ENCODE results near the gene CFAP74.

CFAP74 gene

DNA sequence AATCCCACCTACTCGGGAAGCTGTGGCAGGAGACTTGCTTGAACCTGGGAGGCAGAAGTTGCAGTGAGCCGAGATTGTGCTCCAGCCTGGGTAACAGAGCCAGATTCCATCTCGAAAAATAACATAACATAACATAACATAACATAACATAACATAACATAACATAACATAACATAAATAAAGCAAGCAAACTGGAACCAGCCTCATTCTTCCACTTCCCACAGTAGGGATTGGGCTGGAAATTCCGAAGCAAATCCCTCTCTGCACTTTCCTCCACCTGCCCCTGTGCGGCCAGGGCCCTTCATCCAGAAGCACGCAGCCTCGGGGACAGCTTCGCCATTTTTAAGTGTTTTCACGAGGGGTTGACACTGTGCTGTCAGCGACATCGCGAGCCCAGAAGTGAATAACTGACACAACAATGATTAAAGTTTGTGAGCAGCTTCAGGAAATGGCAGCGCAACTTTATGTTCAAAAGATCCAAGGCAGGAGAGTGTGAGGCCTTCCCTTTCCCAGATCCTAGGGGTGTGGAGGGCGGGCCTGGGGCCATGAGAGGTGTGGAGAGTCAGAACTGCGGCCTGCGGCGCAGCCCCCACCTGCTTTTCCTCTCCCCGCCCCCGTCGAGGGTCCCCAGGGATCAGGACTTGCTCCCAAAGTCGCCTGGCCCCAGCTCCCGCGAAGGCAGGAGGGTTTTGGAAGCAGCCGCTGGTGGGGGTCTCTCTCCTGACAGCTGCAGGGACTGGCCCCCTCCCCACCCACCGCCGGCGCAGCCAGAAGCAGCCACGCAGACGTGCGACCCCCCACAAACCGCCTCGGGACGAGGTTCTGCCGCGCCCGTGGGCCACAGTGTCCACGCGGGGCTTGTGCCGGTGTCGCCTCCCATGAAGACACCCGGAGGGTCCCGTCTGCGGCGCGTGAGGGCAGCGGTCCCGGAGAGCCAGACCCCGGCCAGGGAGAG, 14.9 kb upstream of the CFAP74 start:
- no peak for DNase-seq (ENCODE audit: low read depth)

DNA sequence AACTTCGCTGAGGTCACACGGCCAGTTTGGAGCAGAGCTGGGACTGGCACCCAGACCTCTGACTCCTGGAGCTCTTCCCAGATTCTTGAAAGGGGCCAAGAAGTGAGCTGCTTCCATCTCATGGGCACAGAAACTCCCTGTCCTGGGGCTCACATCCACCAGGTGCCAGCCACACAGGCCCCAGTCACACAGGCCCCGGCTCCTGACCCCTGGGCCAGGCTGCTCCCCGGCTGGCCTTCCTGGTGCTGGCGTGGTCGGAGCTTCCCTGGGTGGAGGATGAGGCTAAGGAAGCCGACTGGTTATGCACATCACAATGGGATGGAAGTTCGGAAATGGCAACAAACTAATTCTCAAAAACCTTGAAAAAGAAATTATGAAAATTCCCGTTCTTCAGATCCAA, 12.5 kb upstream of the CFAP74 start:
- no peak for DNase-seq (ENCODE audit: low read depth)

- DNase-seq (ENCODE audit: low read depth), result no peak
Measured at GRCh38 chr1:2014741-2015735, 11.5 kb upstream of the CFAP74 start.

GRCh38 chr1:2014181-2014580, 10.6 kb upstream of the CFAP74 start:
- no peak for DNase-seq (ENCODE audit: low read depth)

DNA sequence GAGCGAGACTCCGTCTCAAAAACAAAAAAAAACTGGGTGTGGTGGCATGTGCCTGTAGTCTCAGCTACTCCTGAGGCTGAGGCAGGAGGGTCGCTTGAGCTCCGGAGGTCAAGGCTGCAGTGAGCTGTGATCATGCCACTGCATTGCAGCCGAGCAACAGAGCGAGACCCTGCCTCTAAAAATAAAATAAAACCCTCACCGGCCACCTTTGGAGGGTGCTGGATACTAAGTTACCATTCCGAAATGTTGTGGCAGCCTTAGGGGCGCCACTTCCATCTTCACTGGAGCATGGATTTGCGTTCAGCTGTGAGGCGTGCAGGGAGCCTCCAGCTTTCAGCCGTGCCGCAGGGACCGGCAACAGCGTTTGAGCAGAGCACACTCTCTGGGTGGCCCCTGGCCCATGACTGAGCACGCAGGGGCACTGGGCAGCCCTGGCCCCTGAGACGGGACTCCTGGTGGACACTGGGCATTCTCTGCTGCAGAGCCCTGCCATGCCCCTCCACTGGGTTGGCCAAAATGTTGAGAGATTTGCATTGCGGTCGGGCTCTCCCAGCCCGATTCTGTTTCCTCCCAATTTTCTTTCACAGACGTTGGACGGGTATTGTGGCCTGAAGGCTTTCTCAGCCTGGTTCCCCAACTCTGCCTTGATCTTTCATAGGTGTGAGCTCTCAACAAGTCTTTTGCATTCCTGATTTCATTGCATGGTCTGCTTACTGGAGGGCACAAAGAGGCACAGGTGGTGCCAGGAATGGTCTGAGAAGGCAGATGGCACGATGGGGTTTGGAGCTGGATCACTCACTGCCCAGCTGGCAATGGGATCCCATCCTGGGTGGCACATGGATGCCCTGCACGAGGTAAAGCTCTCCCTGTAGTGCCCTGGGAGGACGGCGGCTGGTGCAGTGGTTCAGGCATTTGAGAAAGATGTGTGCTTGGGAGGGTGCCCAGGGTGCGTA, 5.8 kb upstream of the CFAP74 start:
- DNase-seq (ENCODE audit: low read depth), result no peak

DNA sequence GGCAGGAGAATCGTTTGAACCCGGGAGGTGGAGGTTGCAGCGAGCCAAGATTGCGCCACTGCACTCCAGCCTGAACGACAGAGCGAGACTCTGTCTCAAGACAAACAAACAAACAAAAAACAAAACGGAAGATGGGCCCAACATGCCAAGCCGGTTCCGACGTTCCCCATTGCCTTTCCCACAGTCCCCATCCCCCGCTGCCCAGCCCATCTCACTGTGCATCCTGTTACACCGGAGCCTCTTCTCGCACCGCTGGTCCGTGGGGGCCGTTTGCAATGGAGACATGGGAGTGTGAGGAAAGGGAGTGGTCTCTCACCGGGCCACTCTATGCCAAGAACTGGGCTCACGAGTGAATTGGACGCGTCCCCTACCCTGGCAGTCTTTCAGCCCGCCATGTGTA, 1.3 kb upstream of the CFAP74 start:
- no peak for DNase-seq (ENCODE audit: low read depth)

DNA sequence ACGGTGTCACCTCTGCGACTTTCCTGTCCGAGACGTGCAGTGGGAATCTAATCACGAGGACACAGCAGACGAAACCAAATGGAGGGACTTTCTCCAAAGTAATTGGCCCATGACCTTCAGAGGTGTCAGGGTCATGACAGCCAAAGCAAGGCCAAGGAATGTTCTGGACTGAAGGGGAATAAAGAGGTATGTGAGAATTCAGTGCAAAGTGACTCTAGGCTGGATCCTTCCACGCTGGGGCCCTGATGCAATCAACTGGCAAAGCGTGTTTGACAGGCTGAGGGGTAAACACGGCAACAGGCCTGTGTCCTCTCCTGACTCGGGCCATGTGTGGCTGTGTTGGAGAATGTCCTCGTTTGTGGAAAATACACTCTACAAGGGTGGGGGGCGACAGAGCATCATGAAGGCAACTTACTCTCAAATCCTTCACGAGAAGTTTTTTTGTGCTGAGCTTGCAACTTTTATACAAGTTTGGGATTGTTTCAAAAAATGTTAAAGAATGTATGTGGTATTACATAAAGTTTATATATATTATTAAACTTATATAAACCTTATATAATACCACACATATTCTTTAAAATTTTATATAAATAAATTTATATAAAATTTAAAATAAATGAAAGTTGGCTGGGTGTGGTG, 1.7 kb downstream of the CFAP74 start:
- no peak for DNase-seq (ENCODE audit: low read depth)

DNA sequence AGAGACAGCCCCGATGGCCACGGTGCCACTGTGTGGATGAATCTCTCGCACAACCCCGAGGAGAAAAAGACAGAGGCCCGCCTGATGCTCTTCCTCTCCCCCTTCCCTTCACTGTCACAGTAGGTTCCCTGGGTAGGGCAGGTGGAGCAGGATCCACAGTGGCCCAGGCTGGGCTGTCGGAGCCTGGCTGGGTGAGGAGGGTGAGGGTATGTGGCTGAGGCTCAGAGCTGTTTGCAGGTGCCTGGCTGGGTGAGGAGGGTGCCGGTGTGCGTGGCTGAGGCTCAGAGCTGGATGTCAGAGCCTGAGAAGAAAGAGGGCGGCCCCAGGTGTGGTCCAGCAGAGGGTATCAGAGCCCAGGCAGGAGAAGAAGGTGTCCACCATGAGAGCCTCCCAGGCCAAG, 2.7 kb downstream of the CFAP74 start:
- DNase-seq (ENCODE audit: low read depth), result no peak

DNA sequence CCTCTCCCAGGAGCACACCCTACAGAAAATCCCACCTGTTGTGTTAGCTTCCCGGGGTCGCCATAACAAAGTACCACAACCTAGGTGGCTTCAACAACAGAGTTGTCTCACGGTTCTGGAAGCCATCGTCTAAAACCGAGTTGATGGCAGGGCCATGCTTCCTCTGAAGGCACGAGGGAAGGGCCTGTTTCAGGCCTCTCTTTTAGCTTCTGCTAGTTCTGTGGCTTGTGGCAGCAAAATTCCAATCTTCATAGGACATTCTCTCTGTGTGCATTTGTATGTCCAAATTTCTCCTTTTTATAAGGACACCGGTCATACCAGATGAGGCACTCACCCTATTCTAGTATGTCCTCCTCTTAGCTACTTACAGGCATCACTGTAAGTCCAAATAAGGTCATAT, 3.2 kb downstream of the CFAP74 start:
- DNase-seq (ENCODE audit: low read depth), result no peak

DNA sequence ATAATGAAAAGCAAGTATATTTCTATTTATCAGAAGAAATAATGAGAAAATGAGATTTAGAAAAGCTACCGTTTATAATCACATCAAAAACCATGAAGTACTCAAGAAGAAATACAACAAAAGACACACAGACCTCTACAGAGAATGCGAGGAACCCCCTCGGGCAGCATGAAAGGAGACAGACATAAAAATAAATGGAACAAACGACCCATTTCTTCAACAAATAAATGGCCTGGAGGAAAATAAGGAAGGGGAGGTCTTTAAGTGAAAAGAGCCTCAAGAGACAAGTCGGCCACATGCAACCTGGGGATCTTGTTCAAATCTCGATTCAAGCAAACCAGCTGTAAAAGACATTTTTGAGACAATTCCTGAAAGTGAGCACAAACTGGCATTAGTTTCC, 6.0 kb downstream of the CFAP74 start:
- DNase-seq (ENCODE audit: low read depth), result no peak

DNA sequence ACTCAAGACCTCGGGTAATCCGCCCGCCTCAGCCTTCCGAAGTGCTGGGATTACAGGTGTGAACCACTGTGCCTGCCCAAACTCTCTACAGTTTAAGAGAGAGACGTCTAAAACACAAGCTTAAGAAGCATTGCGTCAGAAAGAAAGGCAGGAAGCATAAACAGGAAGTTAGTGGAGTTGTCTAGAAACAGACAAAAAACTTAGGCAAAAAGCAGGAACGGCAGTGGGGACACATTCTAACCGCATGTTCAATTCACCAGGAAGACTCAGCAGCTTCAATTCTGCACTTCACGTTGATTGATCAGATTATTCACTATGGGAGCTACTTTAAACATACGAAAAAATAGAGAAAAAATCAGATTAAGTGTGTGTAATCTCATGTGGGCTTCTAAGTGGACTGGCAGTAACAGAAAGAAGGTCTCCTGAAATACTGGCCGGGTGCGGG, 7.4 kb downstream of the CFAP74 start:
- no peak for DNase-seq (ENCODE audit: low read depth)

- no peak for DNase-seq (ENCODE audit: low read depth)
Measured at GRCh38 chr1:1994536-1994935, 9.1 kb downstream of the CFAP74 start.

DNA sequence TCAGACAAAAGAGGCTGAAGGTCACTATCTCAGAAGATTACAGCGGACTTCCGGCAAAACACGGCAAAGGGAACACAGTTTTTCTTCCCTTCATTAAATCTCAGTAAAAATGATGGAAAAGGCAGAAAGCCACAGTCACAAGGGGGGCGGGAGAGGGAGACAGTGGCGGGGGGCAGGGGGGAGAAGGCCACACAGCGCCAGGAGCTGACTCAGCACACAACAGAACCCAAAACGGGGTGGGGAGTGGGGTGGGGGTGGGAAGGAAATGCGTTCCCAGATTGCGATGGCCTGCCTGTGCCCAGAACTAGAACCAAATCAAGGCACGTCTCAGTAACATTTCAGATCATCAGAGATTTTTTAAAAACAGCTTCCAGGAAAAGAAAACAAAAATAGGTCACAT, 13.4 kb downstream of the CFAP74 start:
- DNase-seq (ENCODE audit: low read depth), result no peak

DNA sequence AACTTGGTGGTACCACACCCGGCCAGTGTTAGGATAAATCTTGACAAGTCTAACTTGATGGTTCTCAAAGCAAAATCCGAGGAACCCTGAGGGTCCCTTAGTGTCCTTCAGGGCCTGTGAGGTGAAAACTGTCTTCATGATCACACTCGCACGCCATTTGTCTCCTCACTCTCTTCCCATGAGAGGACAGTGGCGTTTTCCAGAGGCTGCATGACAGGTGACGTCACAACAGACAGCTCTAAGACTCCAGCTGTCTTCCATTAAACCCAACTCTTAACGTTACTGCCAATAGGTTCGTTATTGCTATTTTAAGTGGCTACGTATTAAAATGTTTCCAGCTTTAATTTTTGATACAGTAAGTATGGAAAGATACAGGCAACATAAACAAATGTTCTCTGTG, 13.8 kb downstream of the CFAP74 start:
- DNase-seq (ENCODE audit: low read depth), result no peak

GRCh38 chr1:1989102-1989542, 14.5 kb downstream of the CFAP74 start:
- DNase-seq (ENCODE audit: low read depth), result no peak

DNA sequence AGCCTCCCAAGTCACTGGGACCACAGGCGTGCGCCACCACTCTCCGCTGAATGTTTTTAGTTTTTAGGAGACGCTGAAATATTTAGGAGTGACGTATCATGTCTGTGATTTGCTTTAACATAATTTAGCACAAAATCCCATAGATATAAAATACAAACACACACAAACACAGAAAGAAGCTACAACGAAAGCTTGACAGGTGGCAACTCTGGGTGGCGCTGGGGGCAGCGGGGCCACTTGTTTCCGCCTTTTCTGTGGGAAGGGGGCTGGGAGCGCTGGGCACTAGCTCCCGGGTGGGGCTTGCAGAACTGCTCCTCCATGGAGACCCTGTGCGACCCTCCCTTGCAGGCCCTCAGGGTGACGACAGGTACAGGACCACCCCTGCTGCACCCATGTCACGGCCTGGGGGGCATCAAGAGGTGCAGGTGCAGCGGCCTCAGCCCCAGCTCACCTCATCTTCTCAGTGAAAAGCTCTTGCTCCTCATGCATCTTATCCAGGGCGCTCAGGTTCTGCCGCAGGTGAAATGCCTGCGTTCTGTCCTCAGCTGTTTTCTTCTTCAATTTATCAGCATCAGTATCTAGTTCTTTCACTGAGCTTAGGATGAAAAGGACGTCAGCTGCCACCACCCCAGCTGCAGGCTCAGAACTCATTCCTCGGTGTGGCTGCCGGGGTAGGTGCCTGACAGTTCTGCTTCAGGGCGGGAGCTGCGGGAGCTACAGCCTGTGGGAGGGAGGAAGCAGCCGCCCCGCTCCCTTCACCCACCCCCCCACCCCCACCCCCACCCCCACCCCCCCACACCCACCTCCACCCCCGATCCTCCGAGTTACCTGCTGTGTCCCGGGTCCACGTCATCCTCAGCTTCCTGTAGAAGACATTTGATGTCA, 15.3 kb downstream of the CFAP74 start:
- no peak for DNase-seq (ENCODE audit: low read depth)

DNA sequence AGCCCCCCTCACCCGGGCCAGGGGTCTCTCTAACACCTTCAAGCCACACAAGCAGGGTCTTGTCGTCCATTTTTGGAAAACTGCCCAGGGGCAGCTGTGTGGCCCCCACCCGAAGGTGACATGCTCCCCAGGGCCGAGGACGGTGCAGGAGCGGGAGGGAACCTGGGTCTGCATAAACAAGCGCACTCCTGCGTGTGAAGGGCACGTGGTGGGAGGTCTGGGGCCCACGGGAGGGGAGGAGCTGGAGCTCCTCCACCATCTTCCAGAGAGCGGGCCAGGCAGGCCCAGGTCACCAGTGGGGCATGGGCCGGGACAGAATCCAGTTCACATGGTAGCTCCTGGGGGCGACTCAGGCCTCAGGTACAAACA, 16.5 kb downstream of the CFAP74 start:
- DNase-seq (ENCODE audit: low read depth), result no peak

DNA sequence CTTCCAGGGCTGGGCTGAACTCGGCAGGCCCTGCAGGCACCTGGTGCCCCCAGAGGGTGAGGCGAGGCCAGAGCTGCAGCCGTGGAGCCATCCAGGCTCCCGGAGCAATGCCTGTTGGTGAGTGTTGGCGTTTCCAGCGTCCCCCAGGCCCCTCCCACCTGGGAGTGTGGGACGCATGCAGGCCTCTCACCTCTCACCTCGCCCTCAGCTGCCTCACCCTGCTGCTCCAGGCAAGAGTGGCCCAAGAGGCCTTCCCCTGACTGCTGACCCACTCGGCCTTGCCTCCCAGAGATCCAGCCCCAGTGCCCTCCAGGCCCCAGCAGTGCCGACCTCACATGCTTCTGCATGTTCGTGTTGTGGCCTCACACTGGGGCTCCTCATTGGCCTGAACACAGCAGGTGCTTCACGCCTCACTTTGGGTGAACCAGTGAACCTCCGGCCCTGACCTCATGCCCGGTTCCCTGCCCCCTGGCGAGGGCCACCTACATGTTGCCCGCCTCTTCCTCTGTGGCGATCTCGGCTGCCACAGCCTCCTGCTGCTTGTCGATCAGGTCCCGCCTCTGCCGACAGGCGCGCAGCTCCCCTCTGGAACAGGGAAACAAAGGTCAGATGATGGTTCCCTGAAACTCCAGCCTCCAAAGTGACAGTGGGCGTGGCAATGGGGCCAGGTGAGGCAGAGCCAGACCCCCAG, 17.0 kb downstream of the CFAP74 start:
- DNase-seq (ENCODE audit: low read depth), result no peak

DNA sequence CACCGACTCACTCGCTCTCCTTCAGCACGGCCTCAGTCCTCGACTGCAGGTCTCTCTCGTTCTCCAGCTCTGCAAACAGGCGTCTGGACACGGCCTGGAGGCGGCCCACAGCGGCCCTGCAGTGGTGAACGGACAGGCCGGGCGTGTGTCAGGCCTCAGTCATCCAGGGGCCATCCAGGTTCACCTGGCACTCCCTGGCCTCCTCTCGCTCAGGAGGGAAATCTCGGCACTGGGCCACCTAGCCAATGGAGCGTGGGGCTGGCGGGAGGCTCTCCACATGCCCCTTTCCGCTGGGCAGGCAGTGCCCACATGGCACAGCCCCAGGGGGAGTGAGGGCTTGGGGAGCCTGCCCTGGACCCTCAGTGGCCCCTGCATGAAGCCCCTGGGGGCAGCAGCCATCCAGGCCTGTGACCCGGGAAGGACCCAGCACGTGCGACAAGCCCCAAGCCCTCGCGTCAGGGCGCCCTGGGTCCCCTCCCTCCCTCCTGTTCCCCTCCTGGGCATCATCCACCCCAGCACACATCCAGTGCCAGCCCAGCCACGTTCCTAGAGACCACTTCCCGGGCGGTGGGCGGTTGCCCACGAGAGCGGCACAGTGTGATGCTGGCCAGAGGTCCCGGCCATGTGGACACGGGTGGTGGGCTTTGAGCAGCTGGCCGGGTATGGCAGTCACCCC, 18.1 kb downstream of the CFAP74 start:
- no peak for DNase-seq (ENCODE audit: low read depth)

Data from stimulated activated CD8-positive, alpha-beta memory T cell treated with anti-CD3 and anti-CD28 coated beads, Interleukin-12 subunit alpha, Interleukin-12 subunit beta, amount 100 ng/mL, for 4 hours (primary cell).